SK-N-SH (cell line): ENCODE results near the gene UNC13D. TPM values are rescaled to one million over a fixed set of nuclear protein-coding genes. Genes with fewer than 3 reads are reported as not detected.
A peak's percentile ranks its signal among the peaks of the same experiment; 100 is the strongest.

ENCODE experiments used
- CTCF ChIA-PET: fragments of 300-600, 350-600 bp; formaldehyde crosslinking; extraction: SDS; loops from one replicate; lab custom pipeline; 2021; lab: Yijun Ruan, JAX
- POLR2A ChIA-PET: fragments of 350-600 bp; sonication (Branson Sonifier 250); formaldehyde crosslinking; extraction: SDS; loops from one replicate; lab custom pipeline; 2020; ENCODE audit warnings: antibody characterized with exemption, inconsistent platforms; lab: Yijun Ruan, JAX
- DNase-seq: peaks from one replicate; pipeline ENCODE4 v3.0.0; 2012
- H2AFZ ChIP-seq: fragments of 200-600 bp; sonication (generic); 2 replicates; pipeline ENCODE4 v1.8.1; 2016; ENCODE audit warnings: antibody characterized with exemption, mild to moderate bottlenecking, low read depth
- H3F3A ChIP-seq: fragments of 200-600 bp; sonication (generic); replicated peaks from 2 replicates; pipeline ENCODE3; 2016; ENCODE audit warnings: antibody characterized with exemption, mild to moderate bottlenecking; ENCODE audit not compliant: insufficient read depth
- H3K27ac ChIP-seq, 2 experiments: fragments of 200-500 bp in 1 of 2; fragments of 200-600 bp in 1 of 2; sonication (Bioruptor generic) in 1 of 2; sonication (generic), shearing (Covaris generic) in 1 of 2; 2 replicates each; pipeline versions ENCODE4 v1.5.1 to v1.6.1; 2014 to 2016; ENCODE audit warnings: low read depth in 2 of 2, inconsistent platforms in 1 of 2, low read length in 1 of 2, mild to moderate bottlenecking in 1 of 2, mixed read lengths in 1 of 2
- H3K27me3 ChIP-seq: fragments of 200-600 bp; sonication (generic), shearing (Covaris generic); 2 replicates; pipeline ENCODE4 v1.6.1; 2016; ENCODE audit warnings: mixed run types; ENCODE audit not compliant: insufficient read depth
- H3K36me3 ChIP-seq, 2 experiments: fragments of 200-500 bp in 1 of 2; fragments of 200-600 bp in 1 of 2; sonication (Bioruptor generic) in 1 of 2; sonication (generic) in 1 of 2; replicated peaks in 1 of 2; 2 replicates each; pipeline versions ENCODE3 to v1.5.1; 2014 to 2016; ENCODE audit warnings: low read length in 1 of 2, mild to moderate bottlenecking in 1 of 2; ENCODE audit not compliant: insufficient read depth in 2 of 2, control insufficient read depth in 1 of 2
- H3K4me1 ChIP-seq, 2 experiments: fragments of 200-500 bp in 1 of 2; fragments of 200-600 bp in 1 of 2; sonication (Bioruptor generic) in 1 of 2; sonication (generic), shearing (Covaris generic) in 1 of 2; 2 replicates each; pipeline versions ENCODE4 v1.5.1 to v1.6.1; 2014 to 2016; ENCODE audit warnings: low read depth in 1 of 2, low read length in 1 of 2, mixed run types in 1 of 2; ENCODE audit not compliant: insufficient read depth in 2 of 2, control insufficient read depth in 1 of 2
- H3K4me2 ChIP-seq: fragments of 200-600 bp; sonication (generic), shearing (Covaris generic); 2 replicates; pipeline ENCODE4 v1.6.1; 2017; ENCODE audit warnings: mixed run types
- H3K4me3 ChIP-seq, 2 experiments: fragments of 200-500 bp in 1 of 2; fragments of 200-600 bp in 1 of 2; sonication (Bioruptor generic) in 1 of 2; sonication (generic), shearing (Covaris generic) in 1 of 2; 2 replicates each; pipeline versions ENCODE4 v1.5.1 to v1.8.1; 2014 to 2016; ENCODE audit warnings: low read depth in 2 of 2, inconsistent platforms in 1 of 2, low read length in 1 of 2, mild to moderate bottlenecking in 1 of 2, mixed read lengths in 1 of 2, moderate library complexity in 1 of 2
- H3K79me2 ChIP-seq: fragments of 200-600 bp; sonication (generic); 2 replicates; pipeline ENCODE4 v1.8.1; 2017; ENCODE audit warnings: mild to moderate bottlenecking; ENCODE audit not compliant: insufficient read depth
- H3K9ac ChIP-seq: fragments of 200-600 bp; sonication (generic); 2 replicates; pipeline ENCODE4 v1.6.1; 2017; ENCODE audit warnings: mixed run types
- H3K9me2 ChIP-seq: fragments of 200-600 bp; sonication (generic); 2 replicates; pipeline ENCODE4 v1.6.1; 2017; ENCODE audit warnings: mixed run types
- H3K9me3 ChIP-seq: fragments of 200-600 bp; sonication (generic); 2 replicates; pipeline ENCODE4 v1.6.1; 2017; ENCODE audit warnings: mixed run types, mild to moderate bottlenecking, moderate library complexity
- H4K20me1 ChIP-seq: fragments of 200-600 bp; sonication (generic); 2 replicates; pipeline ENCODE4 v1.6.1; 2017; ENCODE audit warnings: mild to moderate bottlenecking, mixed run types; ENCODE audit not compliant: insufficient read depth
- CHD2 ChIP-seq: fragments of 150-350 bp; IDR thresholded peaks from 2 replicates; pipeline ENCODE4 v1.6.1; 2018; ENCODE audit warnings: low read length; ENCODE audit not compliant: partially characterized antibody
- CTCF ChIP-seq: fragments of 200-600 bp; sonication (generic); IDR thresholded peaks from 2 replicates; pipeline ENCODE4 v1.6.1; 2017; ENCODE audit warnings: antibody characterized with exemption, mild to moderate bottlenecking, moderate library complexity
- ELF1 ChIP-seq: IDR thresholded peaks from 2 replicates; pipeline ENCODE4 v1.4.0; 2012
- FOXM1 ChIP-seq: IDR thresholded peaks from 2 replicates; pipeline ENCODE4 v1.4.0; 2012; ENCODE audit warnings: low read depth, mild to moderate bottlenecking
- GABPA ChIP-seq: IDR thresholded peaks from 2 replicates; pipeline ENCODE4 v1.4.0; 2012; ENCODE audit warnings: low read depth, mild to moderate bottlenecking
- GATA2 ChIP-seq: sonication (generic); formaldehyde crosslinking; IDR thresholded peaks from 2 replicates; pipeline ENCODE4 v1.5.0; 2020; ENCODE audit warnings: mild to moderate bottlenecking, missing genetic modification reagents
- JUND ChIP-seq: IDR thresholded peaks from 2 replicates; pipeline ENCODE4 v1.4.0; 2012
- MEF2A ChIP-seq: IDR thresholded peaks from 2 replicates; pipeline ENCODE4 v1.4.0; 2012; ENCODE audit warnings: low read depth, borderline replicate concordance
- POLR2AphosphoS5 ChIP-seq: IDR thresholded peaks from 2 replicates; pipeline ENCODE4 v1.6.1; 2012; ENCODE audit warnings: low read depth, low read length
- RFX5 ChIP-seq: IDR thresholded peaks from 2 replicates; pipeline ENCODE4 v1.6.1; 2012; ENCODE audit warnings: mild to moderate bottlenecking, improper control_type of control experiment, low read length
- RXRA ChIP-seq: IDR thresholded peaks from 2 replicates; pipeline ENCODE4 v1.4.0; 2012; ENCODE audit warnings: low read depth, mild to moderate bottlenecking, borderline replicate concordance
- TEAD4 ChIP-seq: IDR thresholded peaks from 2 replicates; pipeline ENCODE4 v1.4.0; 2012; ENCODE audit warnings: mild to moderate bottlenecking, borderline replicate concordance; ENCODE audit not compliant: insufficient read depth
- USF1 ChIP-seq: IDR thresholded peaks from 2 replicates; pipeline ENCODE4 v1.4.0; 2012; ENCODE audit warnings: low read depth, borderline replicate concordance
- ZBTB33 ChIP-seq: IDR thresholded peaks from 2 replicates; pipeline ENCODE4 v1.4.0; 2012; ENCODE audit warnings: low read depth, borderline replicate concordance
- WGBS: methylation state at CpG from one replicate; pipeline ENCODE4 v1.1.6; 2017; ENCODE audit warnings: low lambda C conversion rate; 5-methylcytosine and 5-hydroxymethylcytosine counted together
- polyA plus RNA-seq, 3 experiments: library from polyadenylated mRNA; depleted of rRNA; stranded (reverse); fragments of >200 nt; gene quantifications; 2 replicates each; pipeline ENCODE4 v1.2.3, GENCODE V29; 2012

Gene UNC13D
- polyA plus RNA-seq, 1 of the 3 experiments (the other 2 are of a cell fraction) = 0.99 TPM

GRCh38 chr17:75816693-75817092, 27.5 kb downstream of the UNC13D start:
- H4K20me1 ChIP-seq = no peaks in the 10 kb centered on the region
- no peaks in the 10 kb centered on the region for H3K9me2 ChIP-seq
- no peak overlapping the region for H2AFZ ChIP-seq
- H3K27me3 ChIP-seq = no peaks in the 10 kb centered on the region
- H3K79me2 ChIP-seq = no peaks in the 10 kb centered on the region
- 100% methylated on average over 8 of the region's 9 CpGs for WGBS
- DNase-seq = peak; percentile 30
- H3K4me2 ChIP-seq = no peak overlapping the region
- ChIA-PET POLR2A (interaction anchor here (1.2 kb wide), 1 partner anchor 41 kb away, joined by 3 read pairs; no protein-coding TSS in a partner anchor), CTCF (interaction anchor here (1.0 to 7.6 kb wide), 7 partner anchors 12 to 70 kb away, joined by 3 to 90 read pairs (median 6); partner anchors contain the start of gene UNC13D)
- H3F3A ChIP-seq = peaks cover 9% of the 10 kb centered on the region
- H3K4me3 ChIP-seq = no peak overlapping the region
- no peak overlapping the region for H3K27ac ChIP-seq
- H3K4me1 ChIP-seq = peaks cover 9 to 10% of the 10 kb centered on the region in 2 experiments; a peak in 3 of 4 replicates
- H3K9ac ChIP-seq = no peak overlapping the region
- TF ChIP-seq TEAD4 = no peak
- no peak for TF ChIP-seq GABPA
- no peak for TF ChIP-seq ELF1
- TF ChIP-seq GATA2 (CRISPR knock-in tag) = no peak
- TF ChIP-seq USF1 = no peak
- TF ChIP-seq FOXM1 = no peak
- no peak for TF ChIP-seq RFX5
- TF ChIP-seq CHD2 = no peak
- TF ChIP-seq CTCF = no peak
- no peak for TF ChIP-seq RXRA
- TF ChIP-seq ZBTB33 = no peak
- TF ChIP-seq JUND = no peak
- no peak for TF ChIP-seq POLR2AphosphoS5
- no peak for TF ChIP-seq MEF2A
- H3K36me3 ChIP-seq = peaks cover 24 to 70% of the 10 kb centered on the region in 2 experiments
- H3K9me3 ChIP-seq = no peaks in the 10 kb centered on the region
